Thyroid gland (tissue), 4 donors: ENCODE measurements around the gene MARCHF9.

ENCODE experiments used
- POLR2A ChIP-seq, 2 donors: fragments of 450-650 bp; IDR thresholded peaks; one replicate each; pipeline ENCODE4 v1.6.1; 2017; ENCODE audit warnings: antibody characterized with exemption in 2 of 2, mild to moderate bottlenecking in 2 of 2, moderate library complexity in 1 of 2
- TF ChIP-seq, protein P1 (sequence below), 6 experiments: fragments of 200-600 bp in 3 of 6; fragments of 450-650 bp in 3 of 6; sonication (generic) in 3 of 6; IDR thresholded peaks; one replicate each; pipeline ENCODE4 v1.5.1; 2016 to 2019; ENCODE audit warnings: antibody characterized with exemption in 6 of 6, mild to moderate bottlenecking in 2 of 6, inconsistent platforms in 1 of 6, moderate library complexity in 1 of 6

DNA sequence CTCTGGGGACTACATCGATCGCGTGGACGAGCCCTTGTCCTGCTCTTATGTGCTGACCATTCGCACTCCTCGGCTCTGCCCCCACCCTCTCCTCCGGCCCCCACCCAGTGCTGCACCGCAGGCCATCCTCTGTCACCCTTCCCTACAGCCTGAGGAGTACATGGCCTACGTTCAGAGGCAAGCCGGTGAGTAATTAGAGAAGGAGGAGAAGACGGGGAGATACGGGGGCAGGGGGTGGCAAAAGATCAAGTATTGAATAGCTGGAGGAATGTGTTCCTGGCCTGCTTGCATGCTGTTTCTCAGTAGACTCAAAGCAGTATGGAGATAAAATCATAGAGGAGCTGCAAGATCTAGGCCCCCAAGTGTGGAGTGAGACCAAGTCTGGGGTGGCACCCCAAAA lies 39.1 kb upstream of the MARCHF9 start:
- TF ChIP-seq, protein P1, sequence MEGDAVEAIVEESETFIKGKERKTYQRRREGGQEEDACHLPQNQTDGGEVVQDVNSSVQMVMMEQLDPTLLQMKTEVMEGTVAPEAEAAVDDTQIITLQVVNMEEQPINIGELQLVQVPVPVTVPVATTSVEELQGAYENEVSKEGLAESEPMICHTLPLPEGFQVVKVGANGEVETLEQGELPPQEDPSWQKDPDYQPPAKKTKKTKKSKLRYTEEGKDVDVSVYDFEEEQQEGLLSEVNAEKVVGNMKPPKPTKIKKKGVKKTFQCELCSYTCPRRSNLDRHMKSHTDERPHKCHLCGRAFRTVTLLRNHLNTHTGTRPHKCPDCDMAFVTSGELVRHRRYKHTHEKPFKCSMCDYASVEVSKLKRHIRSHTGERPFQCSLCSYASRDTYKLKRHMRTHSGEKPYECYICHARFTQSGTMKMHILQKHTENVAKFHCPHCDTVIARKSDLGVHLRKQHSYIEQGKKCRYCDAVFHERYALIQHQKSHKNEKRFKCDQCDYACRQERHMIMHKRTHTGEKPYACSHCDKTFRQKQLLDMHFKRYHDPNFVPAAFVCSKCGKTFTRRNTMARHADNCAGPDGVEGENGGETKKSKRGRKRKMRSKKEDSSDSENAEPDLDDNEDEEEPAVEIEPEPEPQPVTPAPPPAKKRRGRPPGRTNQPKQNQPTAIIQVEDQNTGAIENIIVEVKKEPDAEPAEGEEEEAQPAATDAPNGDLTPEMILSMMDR (IDR thresholded peaks at IDR 0.05), result no peak
- TF ChIP-seq POLR2A (IDR thresholded peaks at IDR 0.05), result no peak
